K562 (cell line): ENCODE results near the gene FKBP8. TPM values are rescaled to one million over a fixed set of nuclear protein-coding genes. Genes with fewer than 3 reads are reported as not detected.
A peak's percentile ranks its signal among the peaks of the same experiment; 100 is the strongest.

Experiments
- ATF1 ChIP-seq, 2 experiments: fragments of 450-650 bp in 1 of 2; IDR thresholded peaks; 2 replicates each; pipeline ENCODE4 v1.6.1; 2016; ENCODE audit warnings: missing compliant biosample characterization in 1 of 2, missing genetic modification characterization in 1 of 2
- CBFB ChIP-seq: sonication (generic); formaldehyde crosslinking; IDR thresholded peaks from 2 replicates; pipeline ENCODE4 v1.4.0; 2020; ENCODE audit warnings: mild to moderate bottlenecking, missing genetic modification reagents
- EGR1 ChIP-seq: fragments of 450-650 bp; conservative IDR thresholded peaks from 2 replicates; pipeline ENCODE4 v1.6.1; 2017; ENCODE audit warnings: mild to moderate bottlenecking
- FOXJ2 ChIP-seq: fragments of 200-800 bp; sonication (Bioruptor generic); IDR thresholded peaks from 2 replicates; pipeline ENCODE4 v1.6.1; 2016; ENCODE audit warnings: missing genetic modification characterization, missing compliant biosample characterization
- GTF2A2 ChIP-seq: IDR thresholded peaks from 2 replicates; pipeline ENCODE4 v1.6.1; 2016; ENCODE audit warnings: mild to moderate bottlenecking, missing genetic modification characterization, missing compliant biosample characterization
- HCFC1 ChIP-seq: IDR thresholded peaks from 2 replicates; pipeline ENCODE4 v1.6.1; 2012; ENCODE audit warnings: low read depth, low read length, improper control_type of control experiment
- KDM5B ChIP-seq: fragments of 200-600 bp; sonication (generic); IDR thresholded peaks from 2 replicates; pipeline ENCODE4 v1.6.1; 2012; ENCODE audit warnings: low read depth, mild to moderate bottlenecking, moderate library complexity, low read length, control low read depth, inconsistent platforms; ENCODE audit not compliant: insufficient replicate concordance
- MTA3 ChIP-seq: fragments of 450-650 bp; formaldehyde crosslinking; IDR thresholded peaks from 2 replicates; pipeline ENCODE4 v1.6.1; 2017; ENCODE audit warnings: mild to moderate bottlenecking, borderline replicate concordance
- MXI1 ChIP-seq: IDR thresholded peaks from 2 replicates; pipeline ENCODE4 v1.6.1; 2011; ENCODE audit warnings: low read depth, mild to moderate bottlenecking, improper control_type of control experiment, low read length
- POLR2AphosphoS5 ChIP-seq: IDR thresholded peaks from 2 replicates; pipeline ENCODE4 v1.6.1; 2011; ENCODE audit warnings: mild to moderate bottlenecking, low read depth, low read length, moderate library complexity; ENCODE audit not compliant: control insufficient read depth, insufficient read depth
- RAD21 ChIP-seq, 2 experiments: fragments of 250-450 bp in 1 of 2; fragments of 450-650 bp in 1 of 2; sonication (Bioruptor Pico) in 1 of 2; formaldehyde crosslinking in 1 of 2; IDR thresholded peaks in 1 of 2; conservative IDR thresholded peaks in 1 of 2; 2 replicates each; pipeline versions ENCODE4 v1.4.0 to v1.8.0; 2020 to 2022; ENCODE audit warnings: mild to moderate bottlenecking in 2 of 2, moderate library complexity in 1 of 2
- RBM14 ChIP-seq: fragments of 200-400 bp; formaldehyde crosslinking; IDR thresholded peaks from 2 replicates; pipeline ENCODE4 v1.6.1; 2018; ENCODE audit warnings: low read depth, mild to moderate bottlenecking, low read length, moderate library complexity, borderline replicate concordance; ENCODE audit not compliant: insufficient read depth
- RBM22 ChIP-seq: fragments of 200-400 bp; formaldehyde crosslinking; IDR thresholded peaks from 2 replicates; pipeline ENCODE4 v1.6.1; 2018; ENCODE audit warnings: low read length, low read depth; ENCODE audit not compliant: poor library complexity, severe bottlenecking
- RBM25 ChIP-seq: fragments of 200-400 bp; formaldehyde crosslinking; IDR thresholded peaks from 2 replicates; pipeline ENCODE4 v1.6.1; 2018; ENCODE audit warnings: low read length, low read depth, moderate library complexity; ENCODE audit not compliant: severe bottlenecking
- RUNX1 ChIP-seq: sonication (generic); IDR thresholded peaks from 2 replicates; pipeline ENCODE4 v1.6.1; 2016; ENCODE audit warnings: antibody characterized with exemption, low read depth
- SMARCA4 ChIP-seq: fragments of 450-650 bp; IDR thresholded peaks from 2 replicates; pipeline ENCODE4 v1.6.1; 2016
- SNRNP70 ChIP-seq: fragments of 200-400 bp; formaldehyde crosslinking; optimal IDR thresholded peaks from 2 replicates; pipeline ENCODE3; 2017; ENCODE audit warnings: low read depth, low read length
- SRSF7 ChIP-seq: fragments of 200-400 bp; formaldehyde crosslinking; optimal IDR thresholded peaks from 2 replicates; pipeline ENCODE3; 2017; ENCODE audit warnings: mild to moderate bottlenecking, low read depth, low read length
- TARDBP ChIP-seq: fragments of 450-650 bp; IDR thresholded peaks from 2 replicates; pipeline ENCODE4 v1.6.1; 2016
- ZFP30 ChIP-seq: fragments of 250-450 bp; sonication (Bioruptor Pico); IDR thresholded peaks from 2 replicates; pipeline ENCODE4 v1.8.0; 2022; ENCODE audit warnings: moderate library complexity, mild to moderate bottlenecking, inconsistent platforms, borderline replicate concordance
- ZFP36 ChIP-seq: fragments of 150-350 bp; IDR thresholded peaks from 2 replicates; pipeline ENCODE4 v1.6.1; 2018; ENCODE audit warnings: low read length, low read depth; ENCODE audit not compliant: partially characterized antibody
- ZNF124 ChIP-seq: sonication (generic); formaldehyde crosslinking; IDR thresholded peaks from 2 replicates; pipeline ENCODE4 v1.8.1; 2022; ENCODE audit warnings: missing genetic modification reagents
- ZNF197 ChIP-seq: fragments of 200-800 bp; sonication (Bioruptor generic); IDR thresholded peaks from 2 replicates; pipeline ENCODE4 v1.6.1; 2016; ENCODE audit warnings: low read depth, missing genetic modification characterization, missing compliant biosample characterization
- ZNF561 ChIP-seq: fragments of 450-650 bp; formaldehyde crosslinking; conservative IDR thresholded peaks from 2 replicates; pipeline ENCODE4 v1.4.0; 2020; ENCODE audit warnings: mild to moderate bottlenecking, moderate library complexity
- ZSCAN32 ChIP-seq: fragments of 450-650 bp; formaldehyde crosslinking; IDR thresholded peaks from 2 replicates; pipeline ENCODE4 v1.4.0; 2020; ENCODE audit warnings: mild to moderate bottlenecking, moderate library complexity
- polyA plus RNA-seq, 8 experiments: library from polyadenylated mRNA; depleted of rRNA in 4 of 8; stranded (reverse) in 5 of 8; unstranded in 3 of 8; fragments of >200 nt; fragmentation: Nextera tagmentation in 2 of 8; fragmentation: Illumina TruSeq in 1 of 8; extraction: Ambion mirVana in 2 of 8; extraction: Trizol in 1 of 8; gene quantifications; 2 replicates each; pipeline versions ENCODE4 v1.2.1 to v1.2.3, GENCODE V29; 2011 to 2014; ENCODE audit warnings: inconsistent platforms in 1 of 8, missing spikeins in 1 of 8
- total RNA-seq, 7 experiments: library from RNA; depleted of rRNA in 6 of 7; stranded (reverse); fragments of >200 nt in 6 of 7; fragmentation: Illumina TruSeq in 2 of 7; extraction: Trizol in 2 of 7; gene quantifications; 2 replicates each; pipeline versions ENCODE4 v1.2.1 to v1.2.3, GENCODE V29; 2011 to 2021; ENCODE audit warnings: low replicate concordance in 1 of 7
- TF ChIP-seq, protein P1 (sequence below): fragments of 450-650 bp; conservative IDR thresholded peaks from 2 replicates; pipeline ENCODE4 v1.6.1; 2016; ENCODE audit warnings: missing genetic modification characterization, low read depth, mild to moderate bottlenecking, control low read depth, missing compliant biosample characterization
- TF ChIP-seq, protein P2 (sequence below): fragments of 250-450 bp; sonication (Bioruptor Pico); IDR thresholded peaks from 2 replicates; pipeline ENCODE4 v1.4.0; 2020

FKBP8 gene
- total and polyA plus RNA-seq, 9 of the 15 experiments (the other 6 are each of a cell fraction or from before 2014, with no cell fraction given) = 0.46 to 236 (median 104) TPM

DNA sequence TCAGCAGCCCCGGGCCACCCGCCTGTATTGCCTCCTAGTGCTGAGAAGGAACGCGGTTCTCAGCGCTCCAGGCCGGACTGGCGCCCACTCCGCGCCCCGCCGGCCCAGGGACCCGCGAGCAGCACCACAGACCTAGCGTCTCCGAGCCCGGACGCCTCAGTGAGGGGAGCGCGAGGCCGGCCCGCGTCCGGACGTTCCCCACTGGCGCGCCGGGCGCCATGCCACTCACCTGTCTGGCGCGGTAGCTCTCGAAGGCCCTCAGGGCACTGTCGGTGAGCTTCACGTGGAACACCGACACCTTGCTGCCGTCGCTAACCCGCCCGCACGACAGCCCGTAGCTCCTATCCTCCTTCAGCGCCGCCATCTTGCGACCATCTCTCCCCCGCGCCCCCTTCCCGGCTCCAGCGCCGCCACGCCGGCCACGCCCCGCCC is 21.7 kb downstream of the FKBP8 start, which contains the start of gene ELL (continued):
- TF ChIP-seq MXI1 = no peak
- peak; percentile 76; the same call in 1 of the 2 replicates for TF ChIP-seq POLR2AphosphoS5
- TF ChIP-seq GTF2A2 = no peak
- no peak for TF ChIP-seq ATF1 (CRISPR knock-in tag; IDR thresholded peaks at IDR 0.05)
- TF ChIP-seq ATF1 (tag; IDR thresholded peaks at IDR 0.05) = no peak
- TF ChIP-seq, protein P1, sequence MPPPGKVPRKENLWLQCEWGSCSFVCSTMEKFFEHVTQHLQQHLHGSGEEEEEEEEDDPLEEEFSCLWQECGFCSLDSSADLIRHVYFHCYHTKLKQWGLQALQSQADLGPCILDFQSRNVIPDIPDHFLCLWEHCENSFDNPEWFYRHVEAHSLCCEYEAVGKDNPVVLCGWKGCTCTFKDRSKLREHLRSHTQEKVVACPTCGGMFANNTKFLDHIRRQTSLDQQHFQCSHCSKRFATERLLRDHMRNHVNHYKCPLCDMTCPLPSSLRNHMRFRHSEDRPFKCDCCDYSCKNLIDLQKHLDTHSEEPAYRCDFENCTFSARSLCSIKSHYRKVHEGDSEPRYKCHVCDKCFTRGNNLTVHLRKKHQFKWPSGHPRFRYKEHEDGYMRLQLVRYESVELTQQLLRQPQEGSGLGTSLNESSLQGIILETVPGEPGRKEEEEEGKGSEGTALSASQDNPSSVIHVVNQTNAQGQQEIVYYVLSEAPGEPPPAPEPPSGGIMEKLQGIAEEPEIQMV = no peak
- TF ChIP-seq TARDBP = no peak
- no peak for TF ChIP-seq SNRNP70
- no peak for TF ChIP-seq ZFP36
- 0 out of 2 replicates have a peak, but pooled peaks have one; percentile 32 for TF ChIP-seq RUNX1
- TF ChIP-seq FOXJ2 (tag) = no peak
- TF ChIP-seq ZSCAN32 (CRISPR knock-in tag) = no peak
- no peak for TF ChIP-seq SMARCA4
- no peak for TF ChIP-seq RBM22
- TF ChIP-seq RAD21 (CRISPR knock-in tag; conservative IDR thresholded peaks at IDR 0.05 in 1 of 2, IDR thresholded peaks at IDR 0.05 in 1 of 2) = no peak
- TF ChIP-seq EGR1 = peak; percentile 24
- TF ChIP-seq KDM5B = peak; percentile 85
- no peak for TF ChIP-seq ZNF561 (CRISPR knock-in tag)
- no peak for TF ChIP-seq ZNF124 (CRISPR knock-in tag)
- TF ChIP-seq ZNF197 (CRISPR knock-in tag) = no peak
- TF ChIP-seq RBM25 = no peak
- TF ChIP-seq, protein P2, sequence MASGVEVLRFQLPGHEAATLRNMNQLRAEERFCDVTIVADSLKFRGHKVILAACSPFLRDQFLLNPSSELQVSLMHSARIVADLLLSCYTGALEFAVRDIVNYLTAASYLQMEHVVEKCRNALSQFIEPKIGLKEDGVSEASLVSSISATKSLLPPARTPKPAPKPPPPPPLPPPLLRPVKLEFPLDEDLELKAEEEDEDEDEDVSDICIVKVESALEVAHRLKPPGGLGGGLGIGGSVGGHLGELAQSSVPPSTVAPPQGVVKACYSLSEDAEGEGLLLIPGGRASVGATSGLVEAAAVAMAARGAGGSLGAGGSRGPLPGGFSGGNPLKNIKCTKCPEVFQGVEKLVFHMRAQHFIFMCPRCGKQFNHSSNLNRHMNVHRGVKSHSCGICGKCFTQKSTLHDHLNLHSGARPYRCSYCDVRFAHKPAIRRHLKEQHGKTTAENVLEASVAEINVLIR (CRISPR knock-in tag) = no peak
- 0 out of 2 replicates have a peak, but pooled peaks have one; percentile 40 for TF ChIP-seq MTA3
- no peak for TF ChIP-seq SRSF7
- TF ChIP-seq ZFP30 = no peak
- no peak for TF ChIP-seq HCFC1
- no peak for TF ChIP-seq RBM14
- no peak for TF ChIP-seq CBFB (CRISPR knock-in tag)
